BLaER1 treated with 17β-estradiol and CSF1 and Interleukin-3, amounts not matched to agents 10 nM and 100 nM (cell line): ENCODE data around the gene MORN1.
A peak's percentile ranks its signal among the peaks of the same experiment; 100 is the strongest.

Experiments used
- H3K27ac ChIP-seq, 11 experiments: shearing (Covaris generic); formaldehyde crosslinking; 2 replicates each; pipeline ENCODE4 v1.8.1; 2022
- H3K27me3 ChIP-seq, 11 experiments: shearing (Covaris generic); formaldehyde crosslinking; 2 replicates each; pipeline ENCODE4 v1.8.1; 2022
- H3K36me3 ChIP-seq, 11 experiments: shearing (Covaris generic); formaldehyde crosslinking; 2 replicates each; pipeline ENCODE4 v1.8.1; 2022
- H3K4me1 ChIP-seq, 10 experiments: shearing (Covaris generic); formaldehyde crosslinking; 2 replicates each; pipeline ENCODE4 v1.8.1; 2022
- H3K4me2 ChIP-seq, 11 experiments: shearing (Covaris generic); formaldehyde crosslinking; 2 replicates each; pipeline ENCODE4 v1.8.1; 2022
- H3K4me3 ChIP-seq, 10 experiments: shearing (Covaris generic); formaldehyde crosslinking; 2 replicates each; pipeline ENCODE4 v1.8.1; 2022
- H3K9ac ChIP-seq, 11 experiments: shearing (Covaris generic); formaldehyde crosslinking; 2 replicates each; pipeline ENCODE4 v1.8.1; 2022
- H3K9me3 ChIP-seq, 11 experiments: shearing (Covaris generic); formaldehyde crosslinking; replicated peaks in 1 of 11; 2 replicates each; pipeline ENCODE4 v1.8.1; 2022
- H4K20me1 ChIP-seq, 11 experiments: shearing (Covaris generic); formaldehyde crosslinking; 2 replicates each; pipeline ENCODE4 v1.8.1; 2022
- Cebpa-rat ChIP-seq, 11 experiments: shearing (Covaris generic); IDR thresholded peaks; 2 replicates each; pipeline ENCODE4 v1.8.1; 2022

The MORN1 gene

GRCh38 chr1:2322065-2322571, 69.2 kb downstream of the MORN1 start:
- peak overlapping the region in 8 of 11 experiments; percentile 5 to 40 (median 16); a peak in 5 of 22 replicates for H3K9ac ChIP-seq
- H3K4me3 ChIP-seq = no peak overlapping the region
- peaks cover 11 to 27% (median 21%) of the 10 kb centered on the region in 11 experiments for H3K9me3 ChIP-seq
- no peaks in the 10 kb centered on the region for H3K36me3 ChIP-seq
- peaks cover 0 to 39% (median 12%) of the 10 kb centered on the region in 11 experiments; a peak in 13 of 22 replicates for H4K20me1 ChIP-seq
- peaks cover 55 to 67% (median 58%) of the 10 kb centered on the region in 11 experiments for H3K27me3 ChIP-seq
- peaks cover 20 to 47% (median 37%) of the 10 kb centered on the region in 10 experiments; a peak in 19 of 20 replicates for H3K4me1 ChIP-seq
- TF ChIP-seq Cebpa-rat (IDR thresholded peaks at IDR 0.05) = no peak
- peak overlapping the region; percentile 19 to 84 (median 68); a peak in 19 of 22 replicates for H3K4me2 ChIP-seq
- peak overlapping the region in 1 of 11 experiments; percentile 3; a peak in 1 of 22 replicates for H3K27ac ChIP-seq

GRCh38 chr1:2320760-2321667, 70.3 kb downstream of the MORN1 start:
- TF ChIP-seq Cebpa-rat (IDR thresholded peaks at IDR 0.05) = no peak
- Histone ChIP-seq H3K36me3 (no peaks in the 10 kb centered on the region), H3K9me3 (peaks cover 11 to 22% (median 21%) of the 10 kb centered on the region in 11 experiments), H3K4me3 (no peak overlapping the region), H3K4me1 (peaks cover 29 to 55% (median 47%) of the 10 kb centered on the region in 10 experiments), H3K27me3 (peaks cover 55 to 67% (median 58%) of the 10 kb centered on the region in 11 experiments), H4K20me1 (peaks cover 0 to 45% (median 12%) of the 10 kb centered on the region in 11 experiments; a peak in 13 of 22 replicates), H3K27ac (no peak overlapping the region), H3K4me2 (peak overlapping the region in 8 of 11 experiments; percentile 47 to 84 (median 73); a peak in 9 of 22 replicates), H3K9ac (no peak overlapping the region)

- no peak overlapping the region for H3K9ac ChIP-seq
- no peak overlapping the region for H3K4me2 ChIP-seq
- peaks cover 7 to 12% (median 11%) of the 10 kb centered on the region in 11 experiments for H3K9me3 ChIP-seq
- peaks cover 0 to 45% (median 12%) of the 10 kb centered on the region in 11 experiments; a peak in 13 of 22 replicates for H4K20me1 ChIP-seq
- H3K27ac ChIP-seq = no peak overlapping the region
- H3K4me3 ChIP-seq = no peak overlapping the region
- TF ChIP-seq Cebpa-rat (IDR thresholded peaks at IDR 0.05) = no peak
- H3K4me1 ChIP-seq = peaks cover 38 to 64% (median 56%) of the 10 kb centered on the region in 10 experiments
- H3K36me3 ChIP-seq = no peaks in the 10 kb centered on the region
- H3K27me3 ChIP-seq = peaks cover 55 to 69% (median 58%) of the 10 kb centered on the region in 11 experiments
Observed at GRCh38 chr1:2320006-2320405, 71.3 kb downstream of the MORN1 start.

GRCh38 chr1:2319291-2319690, 72.1 kb downstream of the MORN1 start:
- Histone ChIP-seq H3K4me2 (peak overlapping the region in 10 of 11 experiments; percentile 18 to 94 (median 79); a peak in 19 of 22 replicates), H3K36me3 (no peaks in the 10 kb centered on the region), H3K9ac (peak overlapping the region in 7 of 11 experiments; percentile 2 to 57 (median 29); a peak in 10 of 22 replicates), H3K4me1 (peaks cover 39 to 66% (median 58%) of the 10 kb centered on the region in 10 experiments), H3K27me3 (peaks cover 55 to 71% (median 59%) of the 10 kb centered on the region in 11 experiments), H3K4me3 (no peak overlapping the region), H3K27ac (no peak overlapping the region), H4K20me1 (peaks cover 0 to 45% (median 12%) of the 10 kb centered on the region in 11 experiments; a peak in 13 of 22 replicates), H3K9me3 (peaks cover under 1 to 5% (median 5%) of the 10 kb centered on the region in 11 experiments; a peak in 19 of 22 replicates)
- no peak for TF ChIP-seq Cebpa-rat (IDR thresholded peaks at IDR 0.05)

- peak overlapping the region in 8 of 11 experiments; percentile 2 to 57 (median 28); a peak in 13 of 22 replicates for H3K9ac ChIP-seq
- H3K4me1 ChIP-seq = peaks cover 46 to 73% (median 65%) of the 10 kb centered on the region in 10 experiments
- H3K27ac ChIP-seq = no peak overlapping the region
- H3K27me3 ChIP-seq = peaks cover 55 to 72% (median 59%) of the 10 kb centered on the region in 11 experiments
- H3K4me2 ChIP-seq = peak overlapping the region; percentile 18 to 94 (median 78); a peak in 21 of 22 replicates
- H3K36me3 ChIP-seq = no peaks in the 10 kb centered on the region
- no peaks in the 10 kb centered on the region for H3K9me3 ChIP-seq
- TF ChIP-seq Cebpa-rat (IDR thresholded peaks at IDR 0.05) = no peak
- peak overlapping the region in 1 of 10 experiments; percentile 4; a peak in 1 of 20 replicates for H3K4me3 ChIP-seq
- peaks cover 0 to 48% (median 12%) of the 10 kb centered on the region in 11 experiments; a peak in 13 of 22 replicates for H4K20me1 ChIP-seq
Observed at GRCh38 chr1:2318314-2319278, 72.8 kb downstream of the MORN1 start.

- Histone ChIP-seq H3K27me3 (peaks cover 44 to 60% (median 48%) of the 10 kb centered on the region in 11 experiments), H3K36me3 (no peaks in the 10 kb centered on the region), H3K4me1 (peaks cover 57 to 80% (median 74%) of the 10 kb centered on the region in 10 experiments), H3K4me2 (peak overlapping the region in 9 of 11 experiments; percentile 8 to 97 (median 79); a peak in 10 of 22 replicates), H3K9ac (no peak overlapping the region), H3K27ac (no peak overlapping the region), H3K9me3 (no peaks in the 10 kb centered on the region), H4K20me1 (peaks cover 0 to 53% (median 15%) of the 10 kb centered on the region in 11 experiments; a peak in 13 of 22 replicates), H3K4me3 (no peak overlapping the region)
- TF ChIP-seq Cebpa-rat (IDR thresholded peaks at IDR 0.05) = no peak
Observed at GRCh38 chr1:2317230-2318065, 73.9 kb downstream of the MORN1 start.

GRCh38 chr1:2316451-2316961, 74.8 kb downstream of the MORN1 start:
- TF ChIP-seq Cebpa-rat (IDR thresholded peaks at IDR 0.05) = no peak
- H3K4me1 ChIP-seq = peaks cover 60 to 80% (median 74%) of the 10 kb centered on the region in 10 experiments
- peaks cover 0 to 58% (median 18%) of the 10 kb centered on the region in 11 experiments; a peak in 14 of 22 replicates for H4K20me1 ChIP-seq
- H3K27ac ChIP-seq = peak overlapping the region in 8 of 11 experiments; percentile 66 to 81 (median 76); a peak in 11 of 22 replicates
- H3K9me3 ChIP-seq = no peaks in the 10 kb centered on the region
- H3K36me3 ChIP-seq = no peaks in the 10 kb centered on the region
- H3K4me3 ChIP-seq = peak overlapping the region in 1 of 10 experiments; percentile 62; a peak in 1 of 20 replicates
- H3K4me2 ChIP-seq = peak overlapping the region; percentile 79 to 99 (median 96); a peak in 21 of 22 replicates
- H3K9ac ChIP-seq = peak overlapping the region; percentile 31 to 80 (median 78); a peak in 15 of 22 replicates
- peaks cover 35 to 51% (median 38%) of the 10 kb centered on the region in 11 experiments for H3K27me3 ChIP-seq
